Fibroblast of skin of scalp (primary cell): ENCODE measurements around the gene PLEKHA6.
A peak's percentile ranks its signal among the peaks of the same experiment; 100 is the strongest.

Experiments used
- DNase-seq: peaks from one replicate; pipeline ENCODE4 v3.0.0-alpha.2; 2013

Gene PLEKHA6

GRCh38 chr1:204285436-204286305, 74.1 kb downstream of the PLEKHA6 start:
- DNase-seq: no peak

DNA sequence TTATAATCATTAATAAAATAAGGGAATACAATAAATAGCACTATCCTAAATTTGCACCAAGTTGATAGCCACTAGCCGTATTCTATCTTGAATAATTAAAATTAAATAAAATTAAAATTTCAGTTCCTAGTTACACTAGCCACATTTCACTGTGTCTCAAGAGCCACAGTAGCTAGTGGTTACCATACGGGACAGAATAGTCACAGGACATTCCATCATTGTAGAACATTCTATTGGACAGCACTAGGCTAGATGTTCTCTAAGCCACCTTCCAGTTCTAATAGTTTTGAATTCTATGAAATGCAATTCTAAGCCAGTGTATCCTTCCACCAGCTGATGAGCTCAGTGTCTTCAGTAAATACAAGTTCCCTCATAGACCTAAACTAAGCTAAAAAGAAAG, 74.8 kb downstream of the PLEKHA6 start:
- no peak for DNase-seq

GRCh38 chr1:204283711-204284651, 75.7 kb downstream of the PLEKHA6 start:
- no peak for DNase-seq

GRCh38 chr1:204282761-204283221, 76.9 kb downstream of the PLEKHA6 start:
- DNase-seq: no peak

DNA sequence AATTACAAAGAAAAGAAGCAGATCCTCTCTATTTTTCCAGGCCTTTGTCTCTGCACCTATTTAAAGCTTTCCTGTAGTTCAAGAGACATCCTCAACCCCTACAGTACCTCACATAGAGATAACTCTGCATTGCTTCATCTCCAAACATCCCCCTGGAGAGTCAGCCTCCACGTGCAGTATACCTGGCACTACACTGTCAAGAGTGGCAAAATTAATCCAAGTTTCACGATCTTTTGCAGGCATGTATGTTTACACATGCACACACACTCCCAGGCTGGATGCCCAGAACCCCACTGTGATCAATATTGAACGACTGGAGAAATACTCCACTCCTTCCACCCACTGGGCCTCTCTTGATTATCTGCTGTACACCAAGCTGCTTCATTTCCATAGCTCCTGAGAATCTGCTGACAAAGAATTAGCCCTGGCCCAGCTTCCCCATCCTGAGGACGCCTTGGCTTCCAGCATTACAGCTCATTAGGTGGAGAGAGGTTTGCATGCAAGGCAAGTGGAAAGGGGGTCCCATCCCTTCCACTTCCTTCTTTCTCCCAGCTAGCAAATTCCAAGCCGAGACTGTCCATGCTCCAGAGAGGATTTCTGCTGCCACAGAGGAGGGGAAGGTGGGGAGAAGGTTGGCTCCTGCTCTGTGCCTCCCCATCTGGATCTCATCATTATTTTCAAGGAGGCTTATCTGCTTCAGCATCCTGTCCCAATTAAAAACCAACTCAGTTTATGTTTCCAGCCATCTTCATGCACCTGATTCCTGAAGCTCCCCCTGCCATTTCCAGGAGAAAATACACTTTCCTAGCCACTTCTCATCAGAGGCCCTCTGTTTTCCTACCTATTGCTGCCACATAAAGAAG, 79.4 kb downstream of the PLEKHA6 start:
- no peak for DNase-seq

GRCh38 chr1:204278958-204279357, 80.8 kb downstream of the PLEKHA6 start:
- no peak for DNase-seq

DNA sequence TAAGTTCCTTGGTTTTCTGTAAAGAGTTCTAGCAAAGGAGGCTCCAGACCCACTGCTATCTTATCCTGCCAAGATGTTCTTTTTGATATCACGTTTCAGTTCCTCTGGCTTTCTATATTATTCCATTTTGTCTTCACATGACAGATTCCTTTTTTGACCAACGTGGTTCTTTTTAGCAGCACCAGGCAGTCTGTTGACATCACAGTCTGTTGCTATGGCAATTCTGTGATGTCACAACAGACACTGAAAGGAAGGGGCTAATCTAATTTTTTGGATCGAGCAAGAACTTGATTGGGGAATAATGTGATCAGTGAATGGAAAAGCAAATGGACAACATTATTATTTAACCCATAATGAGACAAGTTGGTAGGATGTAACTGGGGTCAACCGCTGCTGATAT, 81.5 kb downstream of the PLEKHA6 start:
- DNase-seq: no peak

DNA sequence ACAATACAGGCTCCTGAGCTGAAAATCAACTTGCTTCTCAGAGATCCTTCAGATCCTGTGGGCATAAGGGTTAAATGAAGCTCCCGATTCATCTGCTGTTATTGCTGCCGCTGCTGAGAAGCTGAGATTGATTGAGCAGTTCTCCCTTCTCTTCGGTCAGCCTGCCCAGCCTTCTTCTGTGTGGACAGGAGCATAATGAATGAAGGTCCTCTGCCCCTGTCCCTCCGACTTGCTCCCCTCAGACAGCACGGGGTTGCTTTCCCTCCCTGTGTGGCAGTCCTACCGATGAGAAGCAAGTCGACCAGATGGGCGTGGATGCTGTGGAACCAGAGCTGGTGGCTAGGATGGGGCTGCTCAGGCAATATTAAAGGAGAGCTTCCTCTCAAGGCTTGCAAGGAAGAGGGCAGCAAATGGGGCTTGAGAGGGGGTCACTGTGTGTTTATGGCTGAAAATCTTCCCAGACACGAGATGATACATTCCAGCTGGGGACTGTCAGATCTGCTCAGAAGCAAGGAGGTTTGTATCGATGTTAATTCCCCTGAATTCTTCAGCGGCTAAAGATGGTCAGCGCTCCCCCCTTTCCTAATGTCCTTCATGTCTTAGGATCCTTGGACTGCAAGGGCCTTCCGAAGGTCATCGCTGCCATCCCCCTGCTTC, 82.0 kb downstream of the PLEKHA6 start:
- DNase-seq: no peak

DNA sequence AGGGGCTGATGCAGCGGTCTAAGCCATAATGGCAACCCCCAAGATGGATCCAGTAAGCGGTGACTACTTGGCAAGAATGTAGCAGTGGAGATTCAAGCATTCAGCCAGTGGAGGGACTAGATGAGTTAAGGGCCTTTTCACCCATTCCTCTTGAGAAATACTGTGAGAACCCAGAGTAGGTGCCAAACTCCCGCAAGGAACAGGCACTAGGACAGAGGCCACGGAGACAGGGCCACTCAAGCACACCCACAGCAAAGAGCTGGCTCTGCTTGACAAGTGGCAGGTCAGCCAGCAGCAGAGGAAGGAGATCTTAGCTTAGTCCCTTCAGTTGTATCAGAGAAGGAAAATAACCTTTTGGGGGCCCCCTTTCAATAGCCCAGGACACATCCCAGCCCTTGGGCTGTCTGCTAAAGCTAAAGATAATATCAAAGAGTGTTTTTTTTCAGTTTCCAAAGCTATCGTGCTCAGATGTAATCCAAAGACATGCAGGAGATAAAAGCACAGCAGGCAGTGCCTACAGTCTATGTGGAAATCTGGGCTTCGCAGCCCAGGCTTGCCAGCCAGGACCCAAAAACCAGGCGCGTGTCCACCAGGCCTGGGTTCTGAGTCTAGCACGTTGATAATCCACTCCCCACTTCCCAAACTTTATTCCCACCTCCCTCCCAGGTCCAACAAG, 83.9 kb downstream of the PLEKHA6 start:
- no peak for DNase-seq

DNA sequence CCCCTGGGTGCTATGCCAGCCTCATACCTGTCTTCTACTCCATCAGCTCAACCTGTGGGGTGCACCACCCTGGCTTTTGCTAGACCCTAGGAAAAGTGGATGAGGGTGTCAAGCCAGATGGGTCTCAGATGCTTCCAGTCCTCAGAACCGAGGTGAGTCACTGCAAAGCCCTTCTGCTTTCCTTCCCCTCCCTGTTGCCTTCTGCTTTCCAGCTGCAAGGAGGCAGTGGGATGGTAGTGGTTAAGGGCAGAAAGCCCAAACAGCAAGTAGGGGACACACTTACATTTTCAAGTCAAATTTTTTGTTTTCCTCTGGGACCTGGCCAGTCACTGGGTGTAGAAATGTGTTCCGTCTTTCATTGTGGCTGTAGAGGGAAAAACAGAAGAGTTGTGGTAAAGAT, 85.3 kb downstream of the PLEKHA6 start:
- DNase-seq: peak; percentile 51

GRCh38 chr1:204272505-204272904, 87.2 kb downstream of the PLEKHA6 start:
- DNase-seq: no peak

- no peak for DNase-seq
These were observed 87.8 kb downstream of the PLEKHA6 start for GRCh38 chr1:204271970-204272369.

DNA sequence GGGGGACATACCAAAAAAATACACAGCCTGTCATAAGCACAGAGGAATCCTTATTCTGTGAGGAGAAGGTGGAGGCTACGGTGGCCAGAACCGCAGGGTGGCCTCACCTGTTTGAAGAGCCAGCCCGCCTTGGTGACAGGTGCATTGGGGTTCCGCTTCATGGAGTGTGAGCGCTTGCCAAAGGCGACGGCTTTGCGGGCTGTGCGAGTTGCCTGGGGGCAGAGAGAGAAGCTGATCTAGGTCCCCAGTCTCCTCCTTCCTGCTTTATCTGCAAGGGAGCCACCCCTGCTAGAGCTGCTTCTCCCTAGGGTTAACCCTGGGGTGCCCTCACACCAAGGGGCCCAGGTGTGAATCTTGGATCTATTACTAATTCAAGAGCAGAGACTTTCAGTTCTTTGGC, 91.6 kb downstream of the PLEKHA6 start:
- DNase-seq: no peak

GRCh38 chr1:204267191-204267601, 92.5 kb downstream of the PLEKHA6 start:
- DNase-seq: no peak

GRCh38 chr1:204266504-204267034, 93.2 kb downstream of the PLEKHA6 start:
- DNase-seq: no peak

- no peak for DNase-seq
These were observed 94.1 kb downstream of the PLEKHA6 start for GRCh38 chr1:204265665-204266064.

- DNase-seq: no peak
These were observed 94.9 kb downstream of the PLEKHA6 start for GRCh38 chr1:204264805-204265204.

DNA sequence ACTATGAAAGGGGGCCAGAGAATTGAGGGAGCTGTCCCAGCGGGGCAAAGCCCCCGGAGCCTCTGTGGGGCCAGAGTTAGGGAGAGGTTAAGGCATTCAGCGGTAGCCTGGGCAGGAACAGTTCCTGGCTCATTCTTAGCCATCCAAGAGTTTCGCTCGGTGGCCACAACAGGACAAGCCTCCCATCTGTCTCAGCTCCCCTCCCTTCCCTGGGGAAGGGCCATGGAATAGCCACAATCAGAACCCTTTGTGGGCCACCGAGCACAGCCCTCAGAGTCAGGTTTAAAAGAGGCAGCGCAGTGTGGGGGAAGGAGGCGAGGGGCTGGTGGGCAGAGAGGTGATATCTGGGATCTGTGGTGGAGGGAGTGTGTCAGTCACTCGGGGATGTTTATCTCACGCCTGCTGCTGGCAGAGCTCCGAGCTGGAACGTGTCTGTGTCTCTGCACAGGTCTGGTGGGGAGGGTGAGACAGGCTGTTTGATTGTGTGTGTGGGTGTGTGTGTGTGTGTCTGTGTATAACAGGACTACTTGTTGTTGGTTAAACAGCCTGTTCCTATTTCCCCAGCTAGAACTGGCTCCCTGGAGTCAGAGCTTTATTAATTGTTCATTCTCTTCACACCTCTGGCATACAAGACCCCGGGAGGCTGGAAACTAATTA, 96.3 kb downstream of the PLEKHA6 start:
- DNase-seq: no peak

- no peak for DNase-seq
These were observed 97.0 kb downstream of the PLEKHA6 start for GRCh38 chr1:204262506-204263253.
